Tibial nerve (tissue), 4 donors: Measurements from ENCODE around the gene FMC1.

ENCODE experiments used
- CTCF ChIP-seq, 5 experiments: fragments of 200-600 bp in 3 of 5; fragments of 450-650 bp in 2 of 5; sonication (generic) in 3 of 5; IDR thresholded peaks; one replicate each; pipeline ENCODE4 v1.5.1; 2016 to 2019; ENCODE audit warnings: antibody characterized with exemption in 5 of 5, mild to moderate bottlenecking in 3 of 5, moderate library complexity in 2 of 5
- EP300 ChIP-seq, 2 donors: sonication (generic); formaldehyde crosslinking; IDR thresholded peaks; one replicate each; pipeline ENCODE4 v1.6.1; 2017; ENCODE audit warnings: antibody characterized with exemption in 2 of 2, mild to moderate bottlenecking in 1 of 2
- POLR2A ChIP-seq, 2 donors: fragments of 450-650 bp; IDR thresholded peaks; one replicate each; pipeline ENCODE4 v1.6.1; 2017; ENCODE audit warnings: antibody characterized with exemption in 2 of 2, mild to moderate bottlenecking in 2 of 2, moderate library complexity in 2 of 2

- no peak for TF ChIP-seq POLR2A (IDR thresholded peaks at IDR 0.05)
- TF ChIP-seq CTCF (IDR thresholded peaks at IDR 0.05), result no peak
- no peak for TF ChIP-seq EP300 (IDR thresholded peaks at IDR 0.05)
Observed at GRCh38 chr7:139328375-139328774, 12.8 kb upstream of the FMC1 start.
